GM12891 (cell line): ENCODE results near the gene TEAD1.

Experiments used
- PAX5 ChIP-seq: IDR thresholded peaks from 2 replicates; pipeline ENCODE4 v1.6.1; 2011; ENCODE audit warnings: low read length, moderate library complexity, mild to moderate bottlenecking; ENCODE audit not compliant: insufficient read depth, severe bottlenecking
- POLR2A ChIP-seq: IDR thresholded peaks from 2 replicates; pipeline ENCODE4 v1.6.1; 2011; ENCODE audit warnings: low read depth, low read length, control low read depth
- POLR2AphosphoS5 ChIP-seq: IDR thresholded peaks from 2 replicates; pipeline ENCODE4 v1.6.1; 2011; ENCODE audit warnings: low read depth, low read length, control low read depth
- POU2F2 ChIP-seq: IDR thresholded peaks from 2 replicates; pipeline ENCODE4 v1.6.1; 2011; ENCODE audit warnings: low read depth, mild to moderate bottlenecking, control low read depth, low read length, moderate library complexity
- SPI1 ChIP-seq: IDR thresholded peaks from 2 replicates; pipeline ENCODE4 v1.6.1; 2011; ENCODE audit warnings: low read depth, low read length, control low read depth
- TAF1 ChIP-seq: IDR thresholded peaks from 2 replicates; pipeline ENCODE4 v1.6.1; 2011; ENCODE audit warnings: low read depth, low read length, control low read depth

DNA sequence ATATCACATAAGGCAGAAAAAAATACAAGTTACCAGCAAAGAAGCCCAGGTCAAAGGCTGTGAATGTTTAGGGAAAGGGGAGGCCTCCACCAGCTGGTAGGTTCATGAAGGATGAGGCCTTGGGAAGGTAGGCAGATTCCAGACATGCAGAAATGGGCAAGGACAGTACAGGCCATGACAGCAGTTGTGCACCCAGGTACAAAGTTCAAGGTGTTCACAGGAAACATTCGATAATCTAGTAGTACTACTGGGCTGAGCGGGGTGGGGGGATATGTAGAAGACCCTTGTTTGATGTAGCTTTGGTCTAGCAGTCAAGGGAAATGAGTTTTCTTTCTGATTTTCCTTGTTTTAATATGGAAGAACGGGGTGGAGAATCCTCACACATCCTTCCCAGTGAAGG, 182.1 kb downstream of the TEAD1 start:
- TF ChIP-seq POLR2A (no peak), POLR2AphosphoS5 (no peak), SPI1 (no peak), PAX5 (no peak), TAF1 (no peak), POU2F2 (no peak)
